Left ventricle myocardium inferior (tissue), 1 donor: ENCODE data around the gene SLC44A2. TPM values are rescaled to one million over a fixed set of nuclear protein-coding genes. Genes with fewer than 3 reads are reported as not detected.

Source experiments
- DNase-seq: peaks from one replicate; pipeline ENCODE4 v3.0.0-alpha.2; 2020
- H3K27ac ChIP-seq: fragments of 200-600 bp; replicated peaks from 2 replicates; pipeline ENCODE4 v1.8.0; 2021
- H3K27me3 ChIP-seq: fragments of 200-600 bp; 2 replicates; pipeline ENCODE4 v1.8.0; 2021; ENCODE audit warnings: low read depth
- H3K36me3 ChIP-seq: fragments of 200-600 bp; 2 replicates; pipeline ENCODE4 v1.8.0; 2021
- H3K4me1 ChIP-seq: fragments of 200-600 bp; 2 replicates; pipeline ENCODE4 v1.8.0; 2021
- H3K4me3 ChIP-seq: fragments of 200-600 bp; 2 replicates; pipeline ENCODE4 v1.8.0; 2021; ENCODE audit warnings: mild to moderate bottlenecking, moderate library complexity
- H3K9me3 ChIP-seq: fragments of 200-600 bp; replicated peaks from 2 replicates; pipeline ENCODE4 v1.8.0; 2021
- intact Hi-C: fragments of 100-400 bp; cut with micrococcal nuclease; formaldehyde crosslinking; loops from one replicate; pipeline ENCODE4 v1.11.0; 2022
- total RNA-seq: library from RNA; stranded (reverse); fragmentation: NEBNext Ultra II Directional; extraction: Animal tissue kit (Norgen Biotek cat#: 25700); gene quantifications from one replicate; pipeline ENCODE4 v1.2.1, GENCODE V29; 2021
- TF ChIP-seq, protein P1 (sequence below): fragments of 200-600 bp; IDR thresholded peaks from 2 replicates; pipeline ENCODE4 v1.8.0; 2021; ENCODE audit warnings: antibody characterized with exemption, mild to moderate bottlenecking, borderline replicate concordance
- donor health status: DM: no; HTN: yes; CAD: no; lungs with severe emphysema.

SLC44A2 gene
- total RNA-seq, 1 donor from 2014 or later, result 74.2 TPM

DNA sequence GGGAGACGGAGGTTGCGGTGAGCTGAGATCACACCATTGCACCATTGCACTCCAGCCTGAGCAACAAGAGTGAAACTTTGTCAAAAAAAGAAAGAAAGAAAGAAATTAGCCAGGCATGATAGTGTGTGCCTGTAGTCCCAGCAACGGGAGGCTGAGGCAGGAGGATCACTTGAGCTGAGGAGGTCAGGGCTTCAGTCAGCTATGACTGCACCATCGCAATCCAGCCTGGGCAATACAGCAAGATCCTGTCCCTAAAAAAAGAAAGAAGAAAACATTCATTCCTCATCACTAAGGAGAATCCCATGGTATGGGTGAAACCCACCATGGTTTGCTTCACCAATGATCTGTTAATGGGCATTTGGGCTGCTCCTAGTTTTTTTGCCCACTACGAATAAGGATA is 25.2 kb upstream of the SLC44A2 start:
- no peak overlapping the region for H3K4me3 ChIP-seq
- H3K27me3 ChIP-seq, result no peaks in the 10 kb centered on the region
- H3K36me3 ChIP-seq, result no peaks in the 10 kb centered on the region
- H3K4me1 ChIP-seq, result peaks cover 40% of the 10 kb centered on the region
- H3K9me3 ChIP-seq, result no peaks in the 10 kb centered on the region
- TF ChIP-seq, protein P1, sequence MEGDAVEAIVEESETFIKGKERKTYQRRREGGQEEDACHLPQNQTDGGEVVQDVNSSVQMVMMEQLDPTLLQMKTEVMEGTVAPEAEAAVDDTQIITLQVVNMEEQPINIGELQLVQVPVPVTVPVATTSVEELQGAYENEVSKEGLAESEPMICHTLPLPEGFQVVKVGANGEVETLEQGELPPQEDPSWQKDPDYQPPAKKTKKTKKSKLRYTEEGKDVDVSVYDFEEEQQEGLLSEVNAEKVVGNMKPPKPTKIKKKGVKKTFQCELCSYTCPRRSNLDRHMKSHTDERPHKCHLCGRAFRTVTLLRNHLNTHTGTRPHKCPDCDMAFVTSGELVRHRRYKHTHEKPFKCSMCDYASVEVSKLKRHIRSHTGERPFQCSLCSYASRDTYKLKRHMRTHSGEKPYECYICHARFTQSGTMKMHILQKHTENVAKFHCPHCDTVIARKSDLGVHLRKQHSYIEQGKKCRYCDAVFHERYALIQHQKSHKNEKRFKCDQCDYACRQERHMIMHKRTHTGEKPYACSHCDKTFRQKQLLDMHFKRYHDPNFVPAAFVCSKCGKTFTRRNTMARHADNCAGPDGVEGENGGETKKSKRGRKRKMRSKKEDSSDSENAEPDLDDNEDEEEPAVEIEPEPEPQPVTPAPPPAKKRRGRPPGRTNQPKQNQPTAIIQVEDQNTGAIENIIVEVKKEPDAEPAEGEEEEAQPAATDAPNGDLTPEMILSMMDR, result no peak
- no peak overlapping the region for H3K27ac ChIP-seq
- DNase-seq, result no peak
- intact Hi-C loops, result no loop called here

DNA sequence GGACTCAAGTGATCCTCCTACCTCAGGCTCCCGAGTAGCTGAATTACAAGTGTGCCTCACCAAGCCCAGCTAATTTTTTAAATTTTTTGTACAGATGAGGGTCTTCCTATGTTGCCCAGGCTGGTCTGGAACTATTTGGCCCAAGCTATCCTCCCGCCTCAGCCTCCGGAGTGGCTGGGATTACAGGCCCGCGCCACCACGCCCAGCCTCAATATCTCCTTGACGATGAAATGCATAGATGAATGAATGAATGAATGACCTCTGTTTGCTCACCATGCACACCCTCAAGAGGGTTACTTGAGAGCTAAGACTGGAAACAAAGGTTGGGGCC is 23.4 kb upstream of the SLC44A2 start:
- Histone ChIP-seq H3K4me3 (peak overlapping the region; percentile 100), H3K27me3 (no peaks in the 10 kb centered on the region), H3K27ac (peak overlapping the region; percentile 98), H3K9me3 (no peaks in the 10 kb centered on the region), H3K4me1 (peaks cover 50% of the 10 kb centered on the region), H3K36me3 (no peaks in the 10 kb centered on the region)
- TF ChIP-seq, protein P1, result no peak
- no peak for DNase-seq
- intact Hi-C loops, result no loop called here

DNA sequence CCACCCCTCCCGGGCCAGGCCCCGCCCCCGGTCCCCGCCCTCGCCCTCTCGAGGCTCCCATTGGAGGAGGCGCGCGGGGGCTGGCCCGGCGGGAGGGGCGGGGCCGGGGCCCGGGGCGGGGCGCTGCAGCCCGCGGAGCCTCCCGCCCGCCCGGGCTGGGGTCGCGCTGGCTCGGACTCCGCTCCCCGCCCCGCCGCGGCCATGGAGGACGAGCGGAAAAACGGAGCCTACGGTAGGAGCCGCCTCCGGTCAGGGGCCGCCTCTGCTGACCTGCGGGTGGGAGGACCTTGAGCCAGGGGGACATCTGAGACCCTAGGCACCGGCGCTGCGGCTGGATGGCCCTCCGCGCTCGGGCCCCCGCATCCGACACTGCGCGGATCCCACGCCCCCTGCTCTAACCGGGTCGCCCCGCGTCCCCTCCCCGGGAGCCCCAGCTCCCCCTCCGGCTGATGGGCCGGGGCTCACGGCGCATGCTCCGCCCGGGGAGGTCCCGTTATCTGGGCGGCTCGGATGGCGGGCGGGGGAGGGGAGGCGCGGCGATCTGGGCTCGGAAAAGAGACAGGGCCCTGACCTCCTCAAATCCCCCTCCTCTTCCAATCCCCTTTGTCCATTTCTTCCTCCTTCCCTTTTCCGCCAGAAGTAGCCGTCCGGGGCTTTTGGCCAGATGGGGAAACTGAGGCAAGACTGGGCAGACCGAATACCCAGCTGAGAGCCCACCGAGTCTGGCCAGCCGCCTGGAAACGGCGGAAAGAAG is 22.8 kb upstream of the SLC44A2 start:
- TF ChIP-seq, protein P1, result no peak
- Histone ChIP-seq H3K4me3 (peak overlapping the region; percentile 100), H3K27ac (peak overlapping the region; percentile 98), H3K9me3 (no peaks in the 10 kb centered on the region), H3K4me1 (peaks cover 46% of the 10 kb centered on the region), H3K27me3 (no peaks in the 10 kb centered on the region), H3K36me3 (no peaks in the 10 kb centered on the region)
- intact Hi-C loops, result no loop called here
- peak; percentile 89 for DNase-seq

DNA sequence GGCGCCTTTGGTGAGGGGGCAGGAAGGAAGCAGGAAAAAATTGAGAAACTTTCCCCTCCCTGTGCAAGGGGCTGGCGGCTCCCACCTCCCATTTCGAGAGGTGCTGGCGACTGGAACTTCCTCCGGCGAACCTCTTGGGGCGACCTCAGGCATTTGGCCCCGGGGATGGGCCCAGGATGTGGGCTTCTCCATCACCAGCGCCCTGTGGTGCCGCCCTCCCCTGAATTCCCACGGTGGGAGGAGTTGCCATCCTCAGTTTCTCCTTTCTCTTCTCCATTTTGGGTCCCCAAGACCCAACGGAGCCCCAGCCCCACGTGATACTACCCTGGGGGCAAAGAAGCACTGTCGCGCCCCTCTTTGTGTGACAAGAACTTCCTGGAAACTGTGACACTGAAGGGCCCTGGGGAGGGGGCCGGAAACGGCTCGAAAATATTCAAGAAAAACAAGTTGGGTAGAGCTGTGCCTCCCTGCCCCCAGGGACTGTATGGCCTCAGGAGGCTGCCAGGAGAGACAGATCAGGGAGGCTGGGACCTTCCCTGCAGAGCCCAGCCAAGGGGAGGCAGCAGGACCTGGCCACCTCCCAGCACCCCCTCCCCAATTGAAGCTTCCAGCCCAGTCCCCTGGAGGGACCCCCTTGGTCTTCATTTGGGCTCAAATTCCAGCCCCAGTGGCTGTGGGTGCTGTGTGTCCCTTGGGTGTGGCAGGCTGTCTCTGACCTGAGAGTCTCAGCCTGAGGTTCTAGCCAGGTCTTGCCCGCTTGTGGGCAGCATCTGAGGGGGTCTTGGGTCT is 22.1 kb upstream of the SLC44A2 start:
- Histone ChIP-seq H3K36me3 (no peaks in the 10 kb centered on the region), H3K27me3 (no peaks in the 10 kb centered on the region), H3K27ac (peak overlapping the region; percentile 98), H3K4me1 (peaks cover 46% of the 10 kb centered on the region), H3K9me3 (no peaks in the 10 kb centered on the region), H3K4me3 (peak overlapping the region; percentile 100)
- intact Hi-C loops, result no loop called here
- TF ChIP-seq, protein P1, result peak; percentile 13
- DNase-seq, result peak; percentile 39

DNA sequence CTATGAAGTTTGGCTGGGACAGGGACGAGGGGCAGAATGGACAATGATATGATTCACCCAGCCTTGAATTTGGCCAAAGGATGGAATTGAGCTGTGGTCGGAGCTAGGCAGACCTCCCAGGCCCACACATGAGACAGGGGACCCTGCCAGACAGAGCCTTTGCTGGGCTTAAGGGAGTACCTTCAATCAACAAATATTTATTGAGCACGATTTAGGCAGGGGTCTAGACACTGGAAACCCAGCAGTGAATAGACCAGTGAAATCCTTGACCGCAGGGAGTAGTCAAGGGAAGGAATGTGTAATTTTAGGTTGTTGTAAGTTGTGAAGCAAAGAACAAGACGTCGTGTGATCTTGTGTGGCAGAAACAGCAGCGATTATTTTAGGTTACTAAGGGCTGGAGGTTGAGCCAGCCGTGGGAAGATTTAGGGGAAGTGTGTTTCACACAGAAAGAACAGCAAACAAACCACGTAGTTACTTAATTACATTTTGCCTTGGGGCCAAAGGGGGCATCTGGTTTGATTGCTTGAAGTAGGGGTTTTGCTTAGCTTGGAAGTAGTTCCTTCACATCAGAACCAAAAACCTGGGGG is 21.4 kb upstream of the SLC44A2 start:
- intact Hi-C loops, result no loop called here
- Histone ChIP-seq H3K9me3 (no peaks in the 10 kb centered on the region), H3K4me1 (peaks cover 46% of the 10 kb centered on the region), H3K4me3 (peak overlapping the region; percentile 100), H3K27me3 (no peaks in the 10 kb centered on the region), H3K27ac (peak overlapping the region; percentile 98), H3K36me3 (no peaks in the 10 kb centered on the region)
- TF ChIP-seq, protein P1, result no peak
- DNase-seq, result no peak
